GM18868 (cell line): Measurements from ENCODE around the gene VAV1.
"Not testable (repeated sequence)": the region's sequence is repeated elsewhere in the genome, so short reads cannot be mapped to it uniquely, and the experiment has no call there.

Experiments used
- ATAC-seq: cut with Tn5 transposase; IDR thresholded peaks from one replicate; pipeline ENCODE4 v1.9.1; 2021; ENCODE audit warnings: mild to moderate bottlenecking, moderate library complexity; ENCODE audit not compliant: unreplicated experiment

Gene VAV1

GRCh38 chr19:6811906-6812305 lies 39.4 kb downstream of the VAV1 start:
- ATAC-seq: no peak

GRCh38 chr19:6812612-6813011 lies 40.1 kb downstream of the VAV1 start:
- ATAC-seq: no peak

GRCh38 chr19:6813659-6814058 lies 41.2 kb downstream of the VAV1 start:
- ATAC-seq: no peak

- no peak for ATAC-seq
Observed at GRCh38 chr19:6817179-6817578, 44.7 kb downstream of the VAV1 start.

GRCh38 chr19:6818246-6818645 lies 45.7 kb downstream of the VAV1 start:
- no peak for ATAC-seq

- no peak for ATAC-seq
Observed at GRCh38 chr19:6819323-6819722, 46.8 kb downstream of the VAV1 start.

- ATAC-seq: no peak
Observed at GRCh38 chr19:6820237-6820636, 47.7 kb downstream of the VAV1 start.

- ATAC-seq: no peak
Observed at GRCh38 chr19:6821639-6822310, 49.3 kb downstream of the VAV1 start.

- no peak for ATAC-seq
Observed at GRCh38 chr19:6822311-6822670, 49.8 kb downstream of the VAV1 start.

- no peak for ATAC-seq
Observed at GRCh38 chr19:6825076-6825774, 52.7 kb downstream of the VAV1 start.

GRCh38 chr19:6826281-6826920 lies 53.9 kb downstream of the VAV1 start:
- ATAC-seq: no peak

- no peak for ATAC-seq
Observed at GRCh38 chr19:6828306-6828697, 55.8 kb downstream of the VAV1 start.

GRCh38 chr19:6828698-6829633 lies 56.5 kb downstream of the VAV1 start:
- ATAC-seq: no peak

GRCh38 chr19:6829829-6830228 lies 57.3 kb downstream of the VAV1 start:
- ATAC-seq: not testable (repeated sequence)

GRCh38 chr19:6831084-6831483 lies 58.6 kb downstream of the VAV1 start:
- ATAC-seq: not testable (repeated sequence)

GRCh38 chr19:6832412-6832811 lies 59.9 kb downstream of the VAV1 start:
- ATAC-seq: no peak

GRCh38 chr19:6833166-6833790 lies 60.8 kb downstream of the VAV1 start:
- ATAC-seq: no peak

GRCh38 chr19:6834433-6834832 lies 61.9 kb downstream of the VAV1 start:
- ATAC-seq: no peak

GRCh38 chr19:6835501-6835900 lies 63.0 kb downstream of the VAV1 start:
- no peak for ATAC-seq

- no peak for ATAC-seq
Observed at GRCh38 chr19:6837525-6837924, 65.0 kb downstream of the VAV1 start.
